ENCODE measurements around the gene KRT26. TPM values are rescaled to one million over a fixed set of nuclear protein-coding genes. Genes with fewer than 3 reads are reported as not detected.
A peak's percentile ranks its signal among the peaks of the same experiment; 100 is the strongest.
"Not testable (repeated sequence)": the region's sequence is repeated elsewhere in the genome, so short reads cannot be mapped to it uniquely, and the experiment has no call there.

The KRT26 gene
- total RNA-seq, 1 donor from 2014 or later: not detected

GRCh38 chr17:40794466-40794865 lies 22.5 kb upstream of the KRT26 start:
- DNase-seq (ENCODE audit: low read depth in 2 of 2): no peak

GRCh38 chr17:40793832-40794231 lies 21.8 kb upstream of the KRT26 start:
- no peak for DNase-seq (ENCODE audit: low read depth in 2 of 2)

GRCh38 chr17:40791787-40792436 lies 19.9 kb upstream of the KRT26 start:
- DNase-seq (ENCODE audit: low read depth in 2 of 2): peak; percentile 62 to 67

DNA sequence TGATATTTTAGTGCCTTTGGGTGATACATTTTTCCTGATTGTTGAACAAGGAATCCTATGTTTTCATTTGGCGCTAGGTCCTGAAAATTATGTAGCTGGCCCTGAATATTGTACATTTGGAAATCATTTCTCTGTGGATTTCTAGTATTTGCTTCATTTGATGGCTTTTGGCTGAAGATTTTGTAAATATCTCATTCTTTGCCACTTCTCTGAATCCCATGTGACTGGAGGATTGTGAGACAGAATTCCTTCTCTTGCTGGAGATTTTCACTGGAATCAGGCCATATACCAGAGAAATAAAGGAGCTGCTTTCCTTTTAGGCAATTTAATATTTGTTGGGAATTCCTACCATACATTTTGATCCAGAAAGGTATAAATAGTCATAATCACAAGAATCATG lies 19.1 kb upstream of the KRT26 start:
- DNase-seq (ENCODE audit: low read depth in 2 of 2): no peak

GRCh38 chr17:40782450-40782849 lies 10.4 kb upstream of the KRT26 start, which contains the start of gene KRT27:
Gene KRT27 (minus strand): TSS chr17:40782550. CDS start chr17:40782493, 57 bp downstream.
- DNase-seq (ENCODE audit: low read depth in 2 of 2): no peak

- DNase-seq (ENCODE audit: low read depth in 2 of 2): peak in 1 of 2 donors; percentile 3
Measured at GRCh38 chr17:40779181-40779909, 7.3 kb upstream of the KRT26 start.

DNA sequence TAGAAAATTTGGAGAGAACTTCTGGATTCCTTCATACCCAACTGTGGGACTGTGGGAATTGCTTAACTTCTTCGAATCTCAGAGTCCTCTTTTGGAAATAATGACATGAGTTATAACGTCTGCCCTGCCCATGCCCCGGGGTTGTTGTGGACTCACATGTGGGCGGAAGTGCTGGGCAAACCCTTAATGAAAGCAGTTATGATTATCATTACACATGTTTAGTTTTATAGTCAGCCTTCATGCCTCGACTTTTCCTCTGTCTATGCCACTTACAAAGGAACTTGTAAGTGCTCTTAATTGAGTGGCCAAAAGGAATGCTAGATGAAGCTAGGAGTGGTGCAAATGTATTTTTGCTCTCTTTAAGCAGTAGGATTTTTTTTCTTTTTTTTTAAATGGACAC lies 6.5 kb upstream of the KRT26 start:
- DNase-seq (ENCODE audit: low read depth in 2 of 2): no peak

- DNase-seq (ENCODE audit: low read depth in 2 of 2): no peak
Measured at GRCh38 chr17:40777971-40778370, 6.0 kb upstream of the KRT26 start.

- DNase-seq (ENCODE audit: low read depth in 2 of 2): no peak
Measured at GRCh38 chr17:40777459-40777858, 5.5 kb upstream of the KRT26 start.

- DNase-seq (ENCODE audit: low read depth in 2 of 2): no peak
Measured at GRCh38 chr17:40775945-40776344, 3.9 kb upstream of the KRT26 start.

DNA sequence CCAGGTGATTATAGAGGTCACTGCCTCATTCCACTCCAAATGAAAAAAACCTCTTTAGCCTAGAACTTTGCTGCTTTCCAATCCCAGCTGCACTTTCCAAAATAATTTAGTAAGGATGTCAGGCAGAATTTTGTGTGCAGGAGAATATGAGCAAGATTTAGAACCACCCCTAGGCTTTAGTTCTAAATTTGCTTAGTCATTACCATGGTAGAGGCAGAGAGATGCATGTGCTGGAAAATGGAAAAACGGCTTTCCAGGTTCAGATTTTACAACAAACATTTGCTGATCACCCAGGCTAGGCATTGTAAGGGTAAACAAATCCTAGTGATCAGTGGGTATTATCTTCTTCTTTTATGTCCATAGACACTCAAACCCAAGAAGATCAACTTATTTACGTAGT lies 6.3 kb downstream of the KRT26 start:
- no peak for DNase-seq (ENCODE audit: low read depth in 2 of 2)

DNA sequence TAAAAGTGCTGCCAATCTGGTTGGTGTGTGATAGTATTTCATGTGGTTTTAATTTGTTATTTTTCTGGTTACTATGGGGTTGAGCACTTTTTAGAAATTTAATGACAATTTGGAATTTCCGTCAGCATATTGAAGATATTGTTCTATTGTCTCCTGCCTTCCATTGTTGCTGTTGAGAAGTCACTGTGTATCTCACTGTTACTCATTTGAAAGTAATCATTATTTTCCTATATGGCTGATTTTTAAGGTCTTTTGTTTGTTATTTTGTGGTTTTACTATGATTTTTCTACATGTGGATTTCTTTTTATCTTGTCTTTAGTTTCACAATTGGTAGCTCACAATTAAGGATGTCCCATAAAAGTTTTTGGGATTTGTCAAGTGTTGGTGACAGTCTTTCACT lies 8.2 kb downstream of the KRT26 start:
- DNase-seq (ENCODE audit: low read depth in 2 of 2): no peak

DNA sequence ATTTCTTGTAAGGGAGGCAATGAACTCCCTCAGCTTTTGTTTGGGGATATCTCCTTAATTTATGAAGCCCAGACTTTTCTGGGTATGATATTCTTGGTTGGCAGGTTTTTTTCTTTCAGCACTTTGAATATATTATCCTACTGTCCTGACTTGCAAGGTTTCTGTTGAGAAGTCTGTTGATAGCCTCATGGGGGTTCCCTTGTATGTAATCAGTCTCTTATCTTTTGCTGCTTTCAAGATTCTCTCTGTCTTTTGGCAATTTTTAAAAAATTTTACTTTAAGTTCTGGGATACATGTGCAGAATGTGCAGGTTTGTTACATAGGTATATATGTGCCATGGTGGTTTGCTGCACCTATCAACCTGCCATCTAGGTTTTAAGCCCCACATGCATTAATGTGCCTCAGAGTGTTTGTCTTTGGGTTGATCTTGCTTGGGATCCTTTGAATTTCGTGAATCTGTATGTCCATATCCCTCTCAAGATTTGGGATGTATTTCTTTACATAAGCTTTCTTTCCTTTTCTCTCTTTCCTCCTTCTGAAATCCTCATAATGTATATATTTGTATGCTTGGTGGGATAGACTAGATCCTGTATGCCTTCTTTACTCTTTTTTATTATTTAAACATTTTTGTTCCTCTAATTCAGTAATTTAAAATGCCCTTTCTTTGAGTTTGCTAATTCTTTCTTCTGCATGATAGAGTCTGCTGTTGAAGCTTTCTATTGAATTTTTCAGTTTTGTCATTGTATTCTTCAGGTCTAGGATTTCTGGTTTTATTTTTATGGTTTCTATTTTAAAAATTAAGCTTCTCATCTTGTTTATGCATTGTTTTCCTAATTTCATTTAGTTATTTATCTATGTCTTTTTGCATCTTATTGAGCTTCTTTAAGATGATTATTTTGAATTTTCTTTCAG lies 11.6 kb downstream of the KRT26 start:
- no peak for DNase-seq (ENCODE audit: low read depth in 2 of 2)

DNA sequence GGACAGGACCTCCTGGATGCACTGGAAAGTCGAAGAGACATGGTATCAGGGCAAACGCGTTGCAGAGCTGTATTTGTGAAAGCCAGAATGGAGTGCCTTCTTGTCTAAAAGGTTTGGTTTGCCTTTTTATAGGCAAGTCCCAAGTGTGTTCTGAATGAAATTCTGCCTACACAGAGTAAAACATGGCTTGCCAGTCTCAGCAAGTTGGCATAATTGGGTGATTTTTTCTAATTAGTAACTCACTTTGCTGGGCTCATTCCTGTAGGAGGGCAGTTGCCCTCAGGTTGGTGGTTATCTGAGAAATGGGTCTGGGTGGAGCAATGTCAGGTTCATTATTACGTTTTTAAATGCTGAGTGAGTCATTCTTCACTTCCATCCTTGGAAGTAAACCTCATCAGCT lies 16.8 kb downstream of the KRT26 start, which contains the start of gene KRT25:
TSS of gene KRT25 (minus strand) at position 101 of the 400 bp plus-strand sequence. CDS start at position 41, 60 bp downstream.
- DNase-seq (ENCODE audit: low read depth in 2 of 2): no peak

GRCh38 chr17:40753804-40754203 lies 18.2 kb downstream of the KRT26 start:
- DNase-seq (ENCODE audit: low read depth in 2 of 2): no peak

DNA sequence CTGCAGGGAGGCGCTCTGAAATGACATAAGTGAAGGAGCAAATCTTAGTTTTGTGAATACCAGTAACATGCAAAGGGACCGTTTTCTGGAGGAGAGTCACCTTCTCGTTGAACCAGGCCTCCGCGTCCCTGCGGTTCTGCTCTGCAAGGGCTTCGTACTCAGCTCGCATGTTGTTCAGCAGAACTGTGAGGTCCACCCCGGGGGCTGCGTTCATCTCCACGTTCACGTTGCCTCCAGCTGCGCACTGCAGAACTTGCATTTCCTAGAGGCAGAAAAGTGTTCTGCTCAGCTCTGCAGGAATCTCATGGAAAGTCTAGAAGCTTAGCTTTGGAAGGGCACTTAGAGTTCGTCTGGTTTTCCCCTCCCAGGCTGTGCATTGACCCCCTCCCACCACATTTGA lies 20.9 kb downstream of the KRT26 start:
- DNase-seq (ENCODE audit: low read depth in 2 of 2): no peak

DNA sequence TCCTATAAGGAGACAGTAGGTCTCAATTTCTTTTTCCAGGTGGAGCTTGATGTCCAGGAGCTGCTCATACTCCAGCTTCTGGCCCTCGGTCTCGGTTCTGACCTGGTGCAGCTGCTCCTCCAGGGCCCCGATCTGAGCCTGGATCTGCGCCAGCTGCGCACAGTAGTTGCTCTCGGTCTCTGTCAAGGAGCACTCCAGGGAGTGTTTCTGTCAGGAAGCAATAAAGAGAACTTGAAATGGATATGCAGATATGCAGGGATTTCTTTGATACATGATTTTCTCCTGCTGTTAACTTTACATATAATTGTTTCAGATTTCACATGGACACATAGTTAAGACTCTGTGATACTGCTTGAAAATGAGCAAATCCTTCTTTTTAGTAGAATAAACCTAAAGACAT lies 21.6 kb downstream of the KRT26 start:
- no peak for DNase-seq (ENCODE audit: low read depth in 2 of 2)

DNA sequence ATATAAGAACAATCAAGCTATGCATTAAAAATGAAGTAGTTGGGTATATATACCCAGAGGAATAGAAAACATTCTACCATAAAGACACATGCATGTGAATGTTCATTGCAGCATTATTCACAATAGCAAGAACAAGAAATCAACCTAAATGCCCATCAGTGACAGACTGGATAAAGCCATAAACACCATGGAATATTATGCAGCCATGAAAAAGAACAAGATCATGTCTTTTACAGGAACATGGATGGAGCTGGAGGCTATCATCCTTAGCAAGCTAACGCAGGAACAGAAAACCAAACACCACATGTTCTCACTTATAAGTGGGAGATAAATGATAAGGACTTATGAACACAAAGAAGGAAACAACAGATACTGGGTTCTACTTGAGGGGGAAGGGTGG lies 23.3 kb downstream of the KRT26 start:
- not testable (repeated sequence) for DNase-seq (ENCODE audit: low read depth in 2 of 2)

DNA sequence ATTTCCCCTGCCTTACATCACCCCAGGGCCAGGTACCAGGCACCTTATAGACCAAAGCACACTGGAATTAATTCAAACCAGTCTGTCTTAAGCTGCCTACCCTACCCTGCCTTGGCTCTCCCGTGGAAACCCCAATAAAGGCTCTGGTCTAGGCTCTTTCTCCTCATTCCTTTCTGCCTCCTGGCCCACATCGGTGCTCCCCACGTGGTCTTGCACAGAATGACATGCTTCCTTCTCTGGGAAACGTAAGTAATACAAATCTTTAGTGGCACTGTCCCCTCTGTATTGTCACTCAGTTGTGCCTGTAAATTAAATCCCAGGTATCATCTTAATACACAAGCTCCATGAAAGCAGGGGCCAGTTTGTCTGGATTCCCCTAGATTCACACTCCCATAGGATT lies 33.4 kb downstream of the KRT26 start:
- no peak for DNase-seq (ENCODE audit: low read depth in 2 of 2)

GRCh38 chr17:40735016-40735415 lies 37.0 kb downstream of the KRT26 start:
- no peak for DNase-seq (ENCODE audit: low read depth in 2 of 2)

DNA sequence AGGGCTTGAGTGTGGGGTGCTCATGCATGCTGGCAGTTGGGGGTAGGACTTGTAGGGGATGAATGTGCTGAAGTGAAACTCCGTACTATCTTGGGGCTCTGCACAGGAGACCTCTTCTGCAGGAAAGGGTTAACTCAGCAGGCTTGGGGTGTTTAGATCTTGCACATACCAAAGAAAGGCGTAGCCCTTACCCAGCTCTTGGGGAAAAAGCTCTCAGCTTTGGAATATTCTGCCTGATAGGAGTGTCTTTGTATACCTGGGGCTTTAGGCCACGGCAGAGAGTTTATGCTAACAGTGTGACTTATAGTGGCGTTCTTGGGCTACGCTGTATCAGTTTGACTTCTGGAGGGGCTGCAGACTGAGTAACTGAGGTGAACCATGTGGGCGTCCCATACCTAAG lies 38.0 kb downstream of the KRT26 start:
- DNase-seq (ENCODE audit: low read depth in 2 of 2): no peak

GRCh38 chr17:40730970-40731369 lies 41.0 kb downstream of the KRT26 start:
- no peak for DNase-seq (ENCODE audit: low read depth in 2 of 2)

Measured in dermis microvascular lymphatic vessel endothelial cell (primary cell).